Keratinocyte (primary cell): ENCODE results near the gene ADAM12. TPM values are rescaled to one million over a fixed set of nuclear protein-coding genes. Genes with fewer than 3 reads are reported as not detected.

Experiments
- DNase-seq: peaks from one replicate; pipeline ENCODE4 v3.0.0-alpha.2; 2011; ENCODE audit warnings: low read depth, missing footprints, low spot score
- FAIRE-seq: peaks from 2 replicates; lab custom pipeline; 2011; peaks lifted over from hg19 to GRCh38; lab: Jason Lieb, UNC
- H2AFZ ChIP-seq: 2 replicates; pipeline ENCODE4 v1.6.0; 2012; ENCODE audit warnings: low read length, control low read depth, inconsistent platforms; ENCODE audit not compliant: control insufficient read depth
- H3K27ac ChIP-seq: 2 replicates; pipeline ENCODE4 v1.5.1; 2011; ENCODE audit warnings: low read length; ENCODE audit not compliant: control insufficient read depth, insufficient read depth
- H3K27me3 ChIP-seq: 3 replicates; pipeline ENCODE4 v1.6.0; 2011; ENCODE audit warnings: low read length; ENCODE audit not compliant: control insufficient read depth, insufficient read depth; ENCODE audit errors: extremely low read depth
- H3K36me3 ChIP-seq, 2 experiments: 2 replicates in 1 of 2; 3 replicates in 1 of 2; pipeline ENCODE4 v1.5.1; 2011; ENCODE audit warnings: low read length in 2 of 2, mild to moderate bottlenecking in 1 of 2; ENCODE audit not compliant: control insufficient read depth in 2 of 2, insufficient read depth in 2 of 2; ENCODE audit errors: extremely low read depth in 1 of 2
- H3K4me1 ChIP-seq: 3 replicates; pipeline ENCODE4 v1.5.1; 2011; ENCODE audit warnings: low read length; ENCODE audit not compliant: control insufficient read depth, insufficient read depth; ENCODE audit errors: extremely low read depth
- H3K4me2 ChIP-seq: 3 replicates; pipeline ENCODE4 v1.6.0; 2011; ENCODE audit warnings: low read depth, low read length; ENCODE audit not compliant: control insufficient read depth, insufficient read depth; ENCODE audit errors: extremely low read depth
- H3K4me3 ChIP-seq, 3 experiments: fragments of 200-600 bp in 1 of 3; sonication (generic) in 1 of 3; 2 replicates in 2 of 3; 3 replicates in 1 of 3; pipeline ENCODE4 v1.5.1; 2011 to 2016; ENCODE audit warnings: low read length in 3 of 3, mild to moderate bottlenecking in 3 of 3, control low read depth in 2 of 3, inconsistent platforms in 1 of 3, low read depth in 1 of 3, mixed read lengths in 1 of 3, mixed run types in 1 of 3, moderate library complexity in 1 of 3; ENCODE audit not compliant: control insufficient read depth in 2 of 3, insufficient read depth in 2 of 3; ENCODE audit errors: extremely low read depth in 1 of 3
- H3K79me2 ChIP-seq: 2 replicates; pipeline ENCODE4 v1.6.0; 2012; ENCODE audit warnings: low read length; ENCODE audit not compliant: control insufficient read depth, insufficient read depth
- H3K9ac ChIP-seq: 3 replicates; pipeline ENCODE4 v1.6.0; 2011; ENCODE audit warnings: low read length; ENCODE audit not compliant: control insufficient read depth, insufficient read depth; ENCODE audit errors: extremely low read depth
- H3K9me1 ChIP-seq: 3 replicates; pipeline ENCODE4 v1.6.0; 2011; ENCODE audit warnings: low read length; ENCODE audit not compliant: control insufficient read depth, insufficient read depth; ENCODE audit errors: extremely low read depth
- H3K9me3 ChIP-seq: 2 replicates; pipeline ENCODE4 v1.5.1; 2012; ENCODE audit warnings: low read depth, low read length; ENCODE audit not compliant: control insufficient read depth
- H4K20me1 ChIP-seq: 3 replicates; pipeline ENCODE4 v1.6.0; 2011; ENCODE audit warnings: low read length; ENCODE audit not compliant: control insufficient read depth, insufficient read depth; ENCODE audit errors: extremely low read depth
- EZH2 ChIP-seq: IDR thresholded peaks from one replicate; pipeline ENCODE4 v1.6.1; 2012; ENCODE audit warnings: inconsistent platforms, mild to moderate bottlenecking, low read length, moderate library complexity
- dilution Hi-C: fragments of 300-500 bp; cut with MboI; formaldehyde crosslinking; loops from one replicate; pipeline ENCODE4 v1.7.0; 2020; ENCODE audit warnings: low sequenced_read_pairs; ENCODE audit not compliant: extremely low pct_ligation_motif_present
- polyA plus RNA-seq, 5 experiments: library from polyadenylated mRNA; depleted of rRNA in 3 of 5; stranded (reverse) in 3 of 5; stranded (forward) in 1 of 5; unstranded in 1 of 5; fragments of >200 nt; gene quantifications; 1 replicate in 1 of 5; 2 replicates in 3 of 5; 3 replicates in 1 of 5; pipeline versions ENCODE4 v1.2.1 to v1.2.3, GENCODE V29; 2011 to 2012; ENCODE audit warnings: missing spikeins in 2 of 5, low read depth in 1 of 5, low replicate concordance in 1 of 5
- TF ChIP-seq, protein P1 (sequence below), 3 experiments: IDR thresholded peaks in 1 of 3; conservative IDR thresholded peaks in 1 of 3; optimal IDR thresholded peaks in 1 of 3; 2 replicates in 2 of 3; 3 replicates in 1 of 3; pipeline versions ENCODE3 to v1.5.1; 2011; ENCODE audit warnings: low read length in 3 of 3, mild to moderate bottlenecking in 3 of 3, moderate library complexity in 2 of 3, control low read depth in 1 of 3, inconsistent platforms in 1 of 3; ENCODE audit not compliant: insufficient read depth in 2 of 3; ENCODE audit errors: extremely low read depth in 1 of 3

ADAM12 gene
- polyA plus RNA-seq, 1 donor (not counting 4 experiments of a cell fraction or from before 2014, with no cell fraction given), result 0.07 TPM

DNA sequence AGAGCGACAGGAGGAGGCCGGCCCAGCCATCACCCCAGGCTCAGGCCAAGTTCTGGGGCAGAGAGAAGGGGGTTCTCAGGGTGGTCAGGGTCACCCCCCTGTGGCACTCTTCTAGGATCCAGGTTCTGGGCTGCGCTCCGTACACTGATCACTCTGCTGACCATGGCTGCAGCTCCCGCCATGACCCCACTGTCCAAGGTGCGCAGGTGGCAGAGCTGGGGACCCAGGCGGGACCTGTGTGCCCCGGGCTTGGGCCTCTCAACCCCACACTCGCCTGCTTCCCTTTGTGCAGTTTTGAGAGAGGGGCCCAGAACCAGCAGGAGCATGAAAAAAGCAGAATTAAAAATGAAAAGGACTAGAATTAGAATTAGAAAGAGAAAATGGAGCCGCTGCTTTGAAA is 264.8 kb downstream of the ADAM12 start:
- no peaks in the 10 kb centered on the region for H3K4me1 ChIP-seq
- no peak overlapping the region for H3K4me2 ChIP-seq
- FAIRE-seq, result no peak
- H3K9me1 ChIP-seq, result no peaks in the 10 kb centered on the region
- TF ChIP-seq, protein P1, sequence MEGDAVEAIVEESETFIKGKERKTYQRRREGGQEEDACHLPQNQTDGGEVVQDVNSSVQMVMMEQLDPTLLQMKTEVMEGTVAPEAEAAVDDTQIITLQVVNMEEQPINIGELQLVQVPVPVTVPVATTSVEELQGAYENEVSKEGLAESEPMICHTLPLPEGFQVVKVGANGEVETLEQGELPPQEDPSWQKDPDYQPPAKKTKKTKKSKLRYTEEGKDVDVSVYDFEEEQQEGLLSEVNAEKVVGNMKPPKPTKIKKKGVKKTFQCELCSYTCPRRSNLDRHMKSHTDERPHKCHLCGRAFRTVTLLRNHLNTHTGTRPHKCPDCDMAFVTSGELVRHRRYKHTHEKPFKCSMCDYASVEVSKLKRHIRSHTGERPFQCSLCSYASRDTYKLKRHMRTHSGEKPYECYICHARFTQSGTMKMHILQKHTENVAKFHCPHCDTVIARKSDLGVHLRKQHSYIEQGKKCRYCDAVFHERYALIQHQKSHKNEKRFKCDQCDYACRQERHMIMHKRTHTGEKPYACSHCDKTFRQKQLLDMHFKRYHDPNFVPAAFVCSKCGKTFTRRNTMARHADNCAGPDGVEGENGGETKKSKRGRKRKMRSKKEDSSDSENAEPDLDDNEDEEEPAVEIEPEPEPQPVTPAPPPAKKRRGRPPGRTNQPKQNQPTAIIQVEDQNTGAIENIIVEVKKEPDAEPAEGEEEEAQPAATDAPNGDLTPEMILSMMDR (optimal IDR thresholded peaks at IDR 0.05 in 1 of 3, IDR thresholded peaks at IDR 0.05 in 1 of 3, conservative IDR thresholded peaks at IDR 0.05 in 1 of 3; ENCODE audit: extremely low read depth in 1 of 3, insufficient read depth in 2 of 3, low read length in 3 of 3), result no peak
- TF ChIP-seq EZH2, result no peak
- no peaks in the 10 kb centered on the region for H3K9me3 ChIP-seq
- DNase-seq, result no peak
- dilution Hi-C loops, result no loop called here
- no peaks in the 10 kb centered on the region for H4K20me1 ChIP-seq
- no peaks in the 10 kb centered on the region for H3K36me3 ChIP-seq
- H3K4me3 ChIP-seq, result no peak overlapping the region
- H2AFZ ChIP-seq, result no peak overlapping the region
- no peak overlapping the region for H3K9ac ChIP-seq
- H3K27ac ChIP-seq, result no peak overlapping the region
- H3K79me2 ChIP-seq, result no peaks in the 10 kb centered on the region
- H3K27me3 ChIP-seq, result no peaks in the 10 kb centered on the region

DNA sequence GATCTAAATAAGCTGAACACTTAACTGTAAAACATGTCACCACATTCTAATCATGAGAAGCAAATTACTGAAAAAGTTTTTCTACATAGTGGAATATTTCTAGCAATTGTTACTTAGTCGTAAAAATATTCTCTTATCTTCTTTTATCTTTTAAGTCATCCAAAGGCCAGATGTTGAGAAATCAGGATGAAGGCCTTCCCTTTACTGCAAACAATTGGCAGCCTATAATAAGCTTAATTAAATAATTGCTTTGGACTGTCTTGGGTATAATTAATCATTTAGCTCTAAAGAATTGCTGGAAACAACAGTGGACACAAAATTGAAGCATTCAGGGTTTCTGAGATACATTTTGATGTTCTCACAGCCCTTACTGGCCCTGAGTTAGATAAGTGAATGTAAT is 265.4 kb downstream of the ADAM12 start:
- no peaks in the 10 kb centered on the region for H3K9me3 ChIP-seq
- no peaks in the 10 kb centered on the region for H3K4me1 ChIP-seq
- H4K20me1 ChIP-seq, result no peaks in the 10 kb centered on the region
- FAIRE-seq, result no peak
- no peak overlapping the region for H3K27ac ChIP-seq
- dilution Hi-C loops, result no loop called here
- H3K36me3 ChIP-seq, result no peaks in the 10 kb centered on the region
- no peak for TF ChIP-seq EZH2
- TF ChIP-seq, protein P1 (optimal IDR thresholded peaks at IDR 0.05 in 1 of 3, IDR thresholded peaks at IDR 0.05 in 1 of 3, conservative IDR thresholded peaks at IDR 0.05 in 1 of 3; ENCODE audit: extremely low read depth in 1 of 3, insufficient read depth in 2 of 3, low read length in 3 of 3), result no peak
- H3K79me2 ChIP-seq, result no peaks in the 10 kb centered on the region
- H3K9me1 ChIP-seq, result no peaks in the 10 kb centered on the region
- no peak for DNase-seq
- H3K9ac ChIP-seq, result no peak overlapping the region
- H3K4me2 ChIP-seq, result no peak overlapping the region
- H3K27me3 ChIP-seq, result no peaks in the 10 kb centered on the region
- no peak overlapping the region for H3K4me3 ChIP-seq
- H2AFZ ChIP-seq, result no peak overlapping the region
